Anterior cingulate cortex (tissue), 58 donors: ENCODE measurements around the gene ITCH.
A peak's percentile ranks its signal among the peaks of the same experiment; 100 is the strongest.
"Not testable (repeated sequence)": the region's sequence is repeated elsewhere in the genome, so short reads cannot be mapped to it uniquely, and the experiment has no call there.

Experiments used
- DNase-seq, 58 donors: peaks; one replicate each; lab custom pipeline; 2025; lab: John Stamatoyannopoulos, UW

The ITCH gene

GRCh38 chr20:34445177-34446065 lies 82.3 kb downstream of the ITCH start:
- DNase-seq: peak in 4 of 58 donors; percentile 3 to 27 (median 9)

GRCh38 chr20:34448517-34448916 lies 85.4 kb downstream of the ITCH start:
- DNase-seq: no peak

GRCh38 chr20:34449674-34450592 lies 86.9 kb downstream of the ITCH start:
- no peak for DNase-seq

- no peak for DNase-seq
These were observed 89.4 kb downstream of the ITCH start for GRCh38 chr20:34452281-34452982.

- no peak for DNase-seq
These were observed 95.6 kb downstream of the ITCH start for GRCh38 chr20:34458631-34459030.

- DNase-seq: no peak
These were observed 96.3 kb downstream of the ITCH start for GRCh38 chr20:34459209-34459897.

GRCh38 chr20:34461779-34462087 lies 98.7 kb downstream of the ITCH start:
- DNase-seq: no peak

- no peak for DNase-seq
These were observed 105.9 kb downstream of the ITCH start for GRCh38 chr20:34468951-34469350.

- no peak for DNase-seq
These were observed 109.3 kb downstream of the ITCH start for GRCh38 chr20:34472246-34472925.

- DNase-seq: peak in 27 of 58 donors; percentile 1 to 61 (median 19)
These were observed 110.3 kb downstream of the ITCH start for GRCh38 chr20:34473262-34473883.

GRCh38 chr20:34475979-34476736 lies 113.1 kb downstream of the ITCH start:
- peak in 36 of 58 donors; percentile 1 to 53 (median 21) for DNase-seq

- DNase-seq: no peak
These were observed 116.6 kb downstream of the ITCH start for GRCh38 chr20:34479627-34480026.

GRCh38 chr20:34482154-34482553 lies 119.1 kb downstream of the ITCH start:
- not testable (repeated sequence) for DNase-seq

GRCh38 chr20:34483585-34484220 lies 120.6 kb downstream of the ITCH start:
- DNase-seq: not testable (repeated sequence)

GRCh38 chr20:34485068-34485634 lies 122.1 kb downstream of the ITCH start:
- DNase-seq: no peak

- DNase-seq: no peak
These were observed 128.3 kb downstream of the ITCH start for GRCh38 chr20:34491226-34491931.
